GM12892 (cell line): ENCODE results near the gene S1PR2.
A peak's percentile ranks its signal among the peaks of the same experiment; 100 is the strongest.

Experiments
- DNase-seq: peaks from one replicate; pipeline ENCODE4 v3.0.0; 2011; ENCODE audit not compliant: insufficient read length
- FAIRE-seq: peaks from 2 replicates; lab custom pipeline; 2011; peaks lifted over from hg19 to GRCh38; lab: Jason Lieb, UNC
- POLR2A ChIP-seq: IDR thresholded peaks from 2 replicates; pipeline ENCODE4 v1.6.1; 2011; ENCODE audit warnings: low read depth, low read length, control low read depth
- POLR2AphosphoS5 ChIP-seq: IDR thresholded peaks from 2 replicates; pipeline ENCODE4 v1.6.1; 2011; ENCODE audit warnings: low read depth, low read length, control low read depth
- TAF1 ChIP-seq: IDR thresholded peaks from 2 replicates; pipeline ENCODE4 v1.6.1; 2011; ENCODE audit warnings: low read depth, mild to moderate bottlenecking, control low read depth, low read length, borderline replicate concordance

The S1PR2 gene

GRCh38 chr19:10268071-10268470 lies 36.9 kb upstream of the S1PR2 start:
- TF ChIP-seq TAF1 (no peak), POLR2AphosphoS5 (no peak), POLR2A (no peak)
- DNase-seq (no peak), FAIRE-seq (no peak)

DNA sequence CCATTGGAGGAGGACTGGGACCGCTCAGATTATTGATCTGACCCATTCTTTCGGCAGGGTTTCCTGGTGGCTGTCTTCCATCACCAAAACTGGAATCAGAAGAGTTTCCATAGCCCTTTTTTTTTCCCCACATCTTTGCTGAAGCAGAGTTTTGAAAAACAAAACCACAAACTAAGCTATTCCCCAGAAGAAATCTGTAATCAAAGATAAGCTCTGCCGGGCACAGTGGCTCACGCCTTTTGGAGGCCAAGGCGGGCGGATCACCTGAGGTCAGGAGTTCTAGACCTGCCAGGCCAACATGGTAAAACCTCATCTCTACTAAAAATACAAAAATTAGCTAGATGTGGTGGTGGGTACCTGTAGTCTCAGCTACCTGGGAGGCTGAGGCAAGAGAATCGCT lies 35.6 kb upstream of the S1PR2 start:
- no peak for TF ChIP-seq POLR2A
- TF ChIP-seq POLR2AphosphoS5, result no peak
- TF ChIP-seq TAF1, result no peak
- FAIRE-seq (no peak), DNase-seq (no peak)

GRCh38 chr19:10262771-10263170 lies 31.6 kb upstream of the S1PR2 start:
- no peak for DNase-seq
- no peak for FAIRE-seq
- TF ChIP-seq TAF1, result no peak
- TF ChIP-seq POLR2AphosphoS5, result no peak
- TF ChIP-seq POLR2A, result no peak

GRCh38 chr19:10260141-10260584 lies 29.0 kb upstream of the S1PR2 start:
- TF ChIP-seq TAF1, result no peak
- peak; percentile 66; the same call in 1 of the 2 replicates for TF ChIP-seq POLR2AphosphoS5
- TF ChIP-seq POLR2A, result peak; percentile 56
- FAIRE-seq, result peak; percentile 62
- no peak for DNase-seq

- TF ChIP-seq POLR2A (no peak; the same call in 1 of the 2 replicates), POLR2AphosphoS5 (peak; percentile 24)
- FAIRE-seq (peak; percentile 70), DNase-seq (peak; percentile 54)
Observed at GRCh38 chr19:10259162-10259905, 28.2 kb upstream of the S1PR2 start.

GRCh38 chr19:10258080-10258710 lies 27.1 kb upstream of the S1PR2 start:
- no peak for FAIRE-seq
- DNase-seq, result no peak
- TF ChIP-seq POLR2AphosphoS5 (no peak), TAF1 (no peak), POLR2A (no peak)

DNA sequence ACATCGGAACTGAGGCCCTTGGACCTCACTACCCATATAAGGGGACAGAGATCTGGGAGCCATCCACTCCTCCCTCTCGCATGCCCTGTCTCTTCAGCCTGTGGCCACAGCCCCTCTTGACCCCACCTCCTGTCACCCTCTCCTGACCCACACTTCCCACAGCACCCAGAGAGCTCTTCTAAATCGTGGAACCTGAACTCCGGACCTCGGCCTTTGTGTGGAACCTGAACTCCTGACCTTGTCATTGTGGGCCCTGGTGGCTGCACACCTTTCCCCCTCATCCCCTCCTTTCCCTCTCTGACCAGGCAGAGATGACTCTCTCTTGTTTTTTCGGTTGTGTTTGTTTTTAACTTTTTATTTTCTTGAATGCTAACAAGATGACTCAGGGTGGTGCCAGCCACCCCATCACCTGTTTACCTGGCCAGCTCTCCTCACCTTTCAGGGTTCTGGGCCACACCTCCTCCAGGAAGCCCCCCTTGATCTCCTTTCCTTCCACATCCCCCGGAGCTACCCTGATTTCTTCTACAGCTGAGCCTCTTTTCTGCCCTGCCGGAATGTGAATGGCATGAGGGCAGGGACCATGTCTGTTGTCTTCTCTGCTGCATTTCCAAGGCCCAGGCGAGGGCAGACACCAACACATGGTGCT lies 26.0 kb upstream of the S1PR2 start:
- no peak for FAIRE-seq

GRCh38 chr19:10256551-10256950 lies 25.4 kb upstream of the S1PR2 start:
- DNase-seq, result no peak
- TF ChIP-seq TAF1 (no peak), POLR2A (no peak), POLR2AphosphoS5 (no peak)
- no peak for FAIRE-seq

More for the DNA sequence above, 26.0 kb upstream of the S1PR2 start:
- no peak for DNase-seq
- TF ChIP-seq TAF1 (no peak), POLR2AphosphoS5 (no peak), POLR2A (no peak)

DNA sequence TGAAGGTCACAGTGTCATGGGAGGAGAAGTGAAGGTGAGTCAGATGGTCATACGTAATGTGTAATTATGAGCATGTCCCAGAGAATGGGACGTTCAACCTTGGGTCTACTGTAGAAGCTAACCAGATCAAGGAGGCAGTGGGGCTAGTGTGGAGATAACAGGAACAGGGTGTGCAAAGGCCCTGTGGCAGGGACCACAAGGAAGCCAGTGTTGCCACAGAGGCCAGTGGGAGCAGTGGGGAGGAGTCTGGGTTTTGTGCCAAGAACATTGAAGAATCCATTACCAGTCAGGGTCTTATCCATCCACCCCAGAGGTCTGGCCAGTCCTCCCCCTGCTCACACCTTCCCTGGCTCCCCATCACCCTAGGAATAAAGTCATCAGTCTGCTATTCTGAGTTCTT lies 24.2 kb upstream of the S1PR2 start:
- FAIRE-seq (no peak), DNase-seq (no peak)
- TF ChIP-seq POLR2A (no peak), TAF1 (no peak), POLR2AphosphoS5 (no peak; the same call in 1 of the 2 replicates)

- DNase-seq (no peak), FAIRE-seq (no peak)
- TF ChIP-seq POLR2AphosphoS5, result no peak
Observed at GRCh38 chr19:10254244-10254643, 23.1 kb upstream of the S1PR2 start.

GRCh38 chr19:10252707-10253106 lies 21.6 kb upstream of the S1PR2 start:
- FAIRE-seq, result no peak
- no peak for DNase-seq
- no peak for TF ChIP-seq POLR2AphosphoS5
- no peak for TF ChIP-seq TAF1
- no peak for TF ChIP-seq POLR2A
